GM19240 (cell line): ENCODE data around the gene STAT5A.
"Not testable (repeated sequence)": the region's sequence is repeated elsewhere in the genome, so short reads cannot be mapped to it uniquely, and the experiment has no call there.

ENCODE experiments used
- DNase-seq: peaks from one replicate; pipeline ENCODE4 v3.0.0; 2011; ENCODE audit warnings: low spot score; ENCODE audit not compliant: insufficient read length

The STAT5A gene

GRCh38 chr17:42283241-42284023, 4.9 kb upstream of the STAT5A start:
- no peak for DNase-seq

GRCh38 chr17:42284024-42284369, 4.3 kb upstream of the STAT5A start:
- no peak for DNase-seq

DNA sequence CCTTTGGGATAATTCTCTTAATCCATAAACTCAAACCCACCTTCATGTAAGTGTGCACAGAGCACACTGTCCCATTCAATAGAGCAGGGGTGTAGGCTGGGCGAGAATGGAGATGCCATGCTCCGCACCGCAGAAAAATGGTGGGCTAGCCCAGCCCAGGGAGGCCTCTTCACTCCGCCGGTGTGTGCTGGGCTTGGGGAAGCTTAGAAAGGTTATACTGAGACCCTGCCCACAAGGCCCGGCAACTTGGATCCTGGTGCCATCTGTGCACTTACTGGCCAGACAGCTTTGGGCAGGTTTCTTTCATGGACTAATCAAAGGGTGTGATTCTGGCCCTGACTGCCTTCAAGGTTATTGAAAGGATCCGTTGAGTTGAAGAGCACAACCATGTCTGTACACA, 3.7 kb upstream of the STAT5A start:
- DNase-seq: no peak

- no peak for DNase-seq
Measured at GRCh38 chr17:42285346-42286050, 2.8 kb upstream of the STAT5A start.

GRCh38 chr17:42286411-42287221, 1.7 kb upstream of the STAT5A start:
- DNase-seq: no peak

DNA sequence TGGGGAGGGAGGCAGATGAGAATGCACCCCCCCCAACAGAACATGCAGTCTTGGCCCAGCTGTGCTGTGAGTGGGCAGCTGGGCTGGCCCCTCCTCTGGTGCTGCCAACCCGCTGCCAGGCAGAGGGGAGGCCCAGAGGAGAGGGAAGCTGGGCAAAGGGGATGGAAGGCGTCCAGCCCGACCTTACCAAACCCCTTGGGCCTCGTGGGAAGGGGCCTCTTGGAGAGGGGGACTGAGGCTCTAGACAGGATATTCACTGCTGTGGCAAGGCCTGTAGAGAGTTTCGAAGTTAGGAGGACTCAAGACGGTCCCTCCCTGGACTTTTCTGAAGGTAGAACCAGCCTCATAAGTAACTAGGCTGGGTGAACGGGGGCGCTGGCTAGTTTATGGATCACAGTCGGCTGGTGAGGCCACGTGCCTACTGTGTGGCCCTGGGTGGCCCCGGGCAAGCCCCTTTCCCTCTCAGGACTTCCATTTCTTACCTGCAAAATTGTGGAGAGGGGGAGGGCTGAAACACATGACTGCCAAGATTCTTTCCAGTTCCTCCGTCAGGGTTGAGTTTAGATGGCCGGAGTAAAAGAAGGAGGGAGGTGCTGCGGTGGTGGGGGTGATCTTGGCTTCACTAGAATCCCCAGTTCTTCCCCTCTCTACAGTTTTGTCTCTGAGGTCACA, 857 bp upstream of the STAT5A start:
- no peak for DNase-seq

DNA sequence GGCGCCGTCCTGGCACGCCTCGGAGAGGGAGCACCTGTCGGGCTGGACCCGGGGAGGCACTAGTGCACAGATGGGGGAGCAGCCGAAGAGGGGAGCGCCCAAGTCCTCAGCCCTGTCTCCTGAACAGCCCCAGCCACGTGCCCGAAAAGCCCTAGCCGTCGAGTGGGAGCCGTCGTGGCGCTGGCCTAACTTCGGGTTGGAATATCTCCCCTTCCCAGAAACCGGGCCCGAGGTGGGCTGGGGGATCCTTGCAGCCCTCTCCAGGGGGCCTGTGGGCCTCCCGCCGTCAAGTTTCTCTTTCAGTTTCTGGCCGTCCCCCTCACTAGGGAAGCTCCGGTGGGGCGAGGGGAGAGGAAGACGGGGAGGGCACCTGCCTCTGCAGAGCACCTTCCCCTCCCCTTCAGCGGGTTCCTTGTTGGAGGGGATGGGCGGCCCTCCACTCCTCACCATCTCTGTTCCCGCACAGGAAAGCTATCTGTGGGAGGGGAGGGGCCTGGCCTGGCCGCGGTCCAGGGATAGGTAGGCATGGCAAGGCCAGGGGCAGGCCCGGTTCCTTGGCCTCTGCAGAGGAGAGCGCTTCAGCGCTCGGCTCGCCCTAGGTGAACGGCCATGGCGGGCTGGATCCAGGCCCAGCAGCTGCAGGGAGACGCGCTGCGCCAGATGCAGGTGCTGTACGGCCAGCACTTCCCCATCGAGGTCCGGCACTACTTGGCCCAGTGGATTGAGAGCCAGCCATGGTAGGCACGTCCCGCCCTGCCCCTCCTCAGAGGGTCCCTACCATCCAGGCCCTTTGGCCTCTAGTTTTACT, 709 bp downstream of the STAT5A start:
- DNase-seq: no peak

DNA sequence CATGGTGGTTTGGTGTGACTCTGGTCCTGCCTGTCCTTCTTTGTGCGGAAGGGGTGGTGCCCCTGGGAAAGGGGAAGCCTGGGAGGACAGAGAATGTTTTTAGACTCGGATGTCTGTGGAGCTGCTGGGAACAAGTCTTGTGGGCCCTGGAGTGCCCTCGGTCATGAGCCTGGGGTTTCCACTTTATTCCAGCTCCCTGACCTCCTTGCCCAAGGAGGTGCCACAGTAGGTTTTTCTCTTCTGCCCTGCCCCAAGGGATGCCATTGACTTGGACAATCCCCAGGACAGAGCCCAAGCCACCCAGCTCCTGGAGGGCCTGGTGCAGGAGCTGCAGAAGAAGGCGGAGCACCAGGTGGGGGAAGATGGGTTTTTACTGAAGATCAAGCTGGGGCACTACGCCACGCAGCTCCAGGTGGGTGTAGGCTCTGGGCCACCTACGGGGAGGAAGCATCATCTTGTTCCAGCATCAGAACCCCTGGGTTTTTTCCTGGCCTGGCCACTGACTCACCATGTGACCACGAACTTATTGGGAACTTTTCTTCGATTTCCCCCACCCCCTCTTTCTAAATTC, 1.4 kb downstream of the STAT5A start:
- no peak for DNase-seq

DNA sequence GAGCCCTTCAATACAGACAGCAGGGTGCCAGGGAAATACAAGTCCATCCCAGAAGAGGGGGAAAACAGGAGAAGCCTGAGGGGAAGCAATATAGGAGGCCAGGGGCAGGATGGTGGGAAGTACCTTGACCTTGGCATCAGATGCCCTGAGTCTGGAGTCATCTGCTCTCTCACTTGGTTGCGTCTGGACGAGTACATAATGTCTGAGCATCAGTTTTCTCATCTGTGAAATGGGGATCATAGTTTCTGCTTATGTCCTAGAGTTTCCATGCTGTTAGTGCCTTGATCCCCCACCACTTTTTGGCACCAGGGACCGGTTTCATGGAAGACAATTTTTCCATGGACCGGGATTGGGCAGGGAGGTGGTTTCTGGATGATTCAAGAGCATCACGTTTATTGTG, 2.3 kb downstream of the STAT5A start:
- DNase-seq: no peak

GRCh38 chr17:42291129-42291528, 2.8 kb downstream of the STAT5A start:
- no peak for DNase-seq

GRCh38 chr17:42294469-42295398, 6.4 kb downstream of the STAT5A start:
- no peak for DNase-seq

GRCh38 chr17:42296012-42296411, 7.7 kb downstream of the STAT5A start:
- DNase-seq: no peak

DNA sequence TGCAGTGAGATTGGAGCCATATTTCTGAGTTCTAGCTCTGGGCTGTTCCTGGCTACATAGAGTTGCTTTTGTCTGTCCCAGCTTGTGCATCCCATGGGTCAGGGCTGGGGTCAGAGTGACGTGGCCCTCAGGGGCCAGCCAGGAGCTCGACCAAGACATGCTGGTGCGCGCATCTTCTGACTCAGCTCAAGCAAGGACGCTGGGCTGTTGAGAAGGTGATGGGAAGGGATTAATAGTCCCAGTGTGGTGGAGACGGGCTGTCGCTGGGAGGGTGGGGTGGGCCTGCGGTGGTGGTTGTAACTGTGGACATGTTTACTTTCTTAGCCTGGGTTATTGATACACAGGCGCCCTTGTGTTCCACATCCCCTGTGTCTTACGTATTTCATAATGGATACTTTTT, 9.5 kb downstream of the STAT5A start:
- not testable (repeated sequence) for DNase-seq

- DNase-seq: not testable (repeated sequence)
Measured at GRCh38 chr17:42299361-42299760, 11.1 kb downstream of the STAT5A start.

DNA sequence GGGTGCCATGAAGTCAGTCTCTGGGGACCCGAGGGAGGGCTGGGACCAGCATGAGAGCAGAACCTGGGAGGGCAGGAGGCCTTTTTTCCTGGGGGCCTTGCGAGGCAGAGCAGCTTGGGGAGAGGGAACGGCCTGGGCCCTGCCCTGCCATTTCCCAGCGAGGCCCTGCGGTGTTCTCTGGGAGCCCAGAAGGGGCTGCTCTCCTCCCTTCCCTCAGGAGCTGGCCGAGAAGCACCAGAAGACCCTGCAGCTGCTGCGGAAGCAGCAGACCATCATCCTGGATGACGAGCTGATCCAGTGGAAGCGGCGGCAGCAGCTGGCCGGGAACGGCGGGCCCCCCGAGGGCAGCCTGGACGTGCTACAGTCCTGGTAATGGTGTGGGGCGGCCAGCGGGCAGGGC, 11.6 kb downstream of the STAT5A start:
- not testable (repeated sequence) for DNase-seq

GRCh38 chr17:42301022-42301421, 12.7 kb downstream of the STAT5A start:
- no peak for DNase-seq

DNA sequence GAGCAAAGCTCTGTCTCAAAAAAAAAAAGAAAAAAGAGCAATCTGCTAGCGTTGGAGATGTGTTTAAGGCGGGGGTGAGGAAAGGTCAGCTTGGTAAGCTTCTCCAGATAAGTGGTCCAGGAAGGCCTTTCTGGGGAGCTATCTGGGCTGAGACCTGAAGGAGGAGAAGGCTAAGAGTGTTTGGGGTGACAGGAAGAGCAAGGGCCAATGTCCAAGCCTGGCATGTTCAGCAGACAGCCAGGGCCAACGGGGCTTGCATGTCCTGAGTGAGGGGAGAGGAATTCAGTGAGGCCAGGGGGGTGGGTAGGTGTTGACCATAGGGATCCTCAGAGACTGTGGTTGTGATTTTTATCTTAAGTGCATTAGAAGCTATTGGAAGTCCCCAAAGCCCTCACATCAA, 15.4 kb downstream of the STAT5A start:
- DNase-seq: no peak

DNA sequence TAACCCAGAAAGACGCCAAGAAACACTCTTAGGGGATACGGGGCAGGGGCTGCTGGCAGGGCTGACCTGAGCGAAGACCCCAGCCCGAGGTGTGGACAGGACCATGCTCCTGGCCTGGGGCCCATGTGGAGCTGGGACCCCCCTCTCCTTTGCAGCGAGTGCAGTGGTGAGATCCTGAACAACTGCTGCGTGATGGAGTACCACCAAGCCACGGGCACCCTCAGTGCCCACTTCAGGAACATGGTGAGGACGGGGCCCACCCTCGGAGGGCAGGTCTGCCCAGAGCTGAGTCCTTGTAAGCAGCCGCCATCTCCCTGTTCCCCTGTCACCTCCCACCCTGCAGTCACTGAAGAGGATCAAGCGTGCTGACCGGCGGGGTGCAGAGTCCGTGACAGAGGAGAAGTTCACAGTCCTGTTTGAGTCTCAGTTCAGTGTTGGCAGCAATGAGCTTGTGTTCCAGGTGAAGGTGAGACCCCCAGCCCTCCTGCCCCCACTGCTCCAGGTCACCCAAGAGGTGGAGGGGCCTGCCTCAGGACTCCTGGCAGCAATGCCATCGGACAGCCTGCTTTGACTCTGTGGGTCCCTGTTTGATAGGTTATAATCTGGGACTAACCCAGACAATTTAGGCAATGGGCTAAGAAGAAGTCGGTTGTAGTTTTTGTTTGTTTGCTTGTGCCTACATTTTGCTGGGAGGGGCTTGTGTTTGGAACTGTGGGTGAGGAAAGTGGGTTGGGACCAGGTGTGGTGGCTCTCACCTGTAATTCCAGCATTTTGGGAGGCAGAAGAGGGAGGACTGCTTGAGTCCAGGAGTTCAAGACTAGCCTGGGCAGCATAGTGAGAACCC, 16.1 kb downstream of the STAT5A start:
- DNase-seq: no peak

GRCh38 chr17:42305031-42305330, 16.7 kb downstream of the STAT5A start:
- not testable (repeated sequence) for DNase-seq
